ENCODE data around the gene NT5M.

The NT5M gene

DNA sequence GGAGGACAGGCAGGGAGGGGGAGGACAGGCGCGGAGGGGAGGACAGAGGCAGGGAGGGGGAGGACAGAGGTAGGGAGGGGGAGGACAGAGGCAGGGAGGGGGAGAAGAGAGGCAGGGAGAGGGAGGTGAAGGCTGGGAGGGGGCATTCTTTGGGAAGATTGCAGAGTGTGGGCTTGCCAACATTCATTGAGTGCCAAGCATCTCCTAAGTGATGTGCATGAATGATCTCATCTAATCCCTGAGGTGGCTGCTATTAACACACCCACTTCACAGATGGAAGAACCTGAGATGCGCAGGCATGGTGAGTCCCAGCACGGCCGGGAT is 58.3 kb downstream of the NT5M start:
- Histone ChIP-seq H3K4me1 (ENCODE audit: control insufficient read depth in 5 of 5, insufficient read depth in 5 of 5, low read length in 5 of 5) (peaks cover 8 to 35% (median 27%) of the 10 kb centered on the region in 5 donors), H3K4me3 (ENCODE audit: low read depth in 1 of 5, low read length in 5 of 5) (no peak overlapping the region), H3K9me3 (ENCODE audit: control insufficient read depth in 5 of 5, low read length in 5 of 5) (peaks cover 0 to 8% (median 5%) of the 10 kb centered on the region in 5 donors), H3K36me3 (ENCODE audit: control insufficient read depth in 5 of 5, insufficient read depth in 5 of 5, low read length in 5 of 5) (no peaks in the 10 kb centered on the region), H3K27ac (ENCODE audit: low read depth, low read length) (no peak overlapping the region), H3K27me3 (ENCODE audit: control insufficient read depth in 5 of 5, insufficient read depth in 4 of 5, low read length in 5 of 5) (no peaks in the 10 kb centered on the region), H3K9ac (ENCODE audit: low read length in 5 of 5) (no peak overlapping the region)

- peaks cover 8 to 40% (median 27%) of the 10 kb centered on the region in 5 donors for H3K4me1 ChIP-seq (ENCODE audit: control insufficient read depth in 5 of 5, insufficient read depth in 5 of 5, low read length in 5 of 5)
- H3K27ac ChIP-seq (ENCODE audit: low read depth, low read length) = no peak overlapping the region
- H3K27me3 ChIP-seq (ENCODE audit: control insufficient read depth in 5 of 5, insufficient read depth in 4 of 5, low read length in 5 of 5) = no peaks in the 10 kb centered on the region
- H3K9me3 ChIP-seq (ENCODE audit: control insufficient read depth in 5 of 5, low read length in 5 of 5) = peaks cover 0 to 8% (median 5%) of the 10 kb centered on the region in 5 donors
- H3K9ac ChIP-seq (ENCODE audit: low read length in 5 of 5) = no peak overlapping the region
- no peak overlapping the region for H3K4me3 ChIP-seq (ENCODE audit: low read depth in 1 of 5, low read length in 5 of 5)
- H3K36me3 ChIP-seq (ENCODE audit: control insufficient read depth in 5 of 5, insufficient read depth in 5 of 5, low read length in 5 of 5) = no peaks in the 10 kb centered on the region
Observed at GRCh38 chr17:17361867-17362539, 58.8 kb downstream of the NT5M start.

DNA sequence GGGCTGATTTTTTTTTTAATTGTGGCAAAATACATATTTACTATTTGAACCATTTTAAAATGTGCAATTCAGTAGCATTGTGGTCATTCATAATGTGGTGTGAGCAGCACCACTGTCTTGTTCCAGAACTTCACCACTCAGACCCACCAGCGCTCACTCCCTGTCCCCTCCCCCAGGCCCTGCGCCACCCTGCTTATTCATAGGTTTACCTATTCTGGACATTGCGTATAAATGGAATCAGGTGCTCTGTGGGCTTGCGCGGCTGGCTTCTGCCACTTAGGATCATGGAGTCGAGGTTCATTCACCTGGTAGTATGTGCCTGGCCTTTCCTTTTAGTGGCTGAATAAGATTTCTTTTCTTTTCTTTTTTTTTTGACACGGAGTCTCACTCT is 59.4 kb downstream of the NT5M start:
- Histone ChIP-seq H3K4me1 (ENCODE audit: control insufficient read depth in 5 of 5, insufficient read depth in 5 of 5, low read length in 5 of 5) (peaks cover 8 to 45% (median 29%) of the 10 kb centered on the region in 5 donors), H3K27me3 (ENCODE audit: control insufficient read depth in 5 of 5, insufficient read depth in 4 of 5, low read length in 5 of 5) (no peaks in the 10 kb centered on the region)

DNA sequence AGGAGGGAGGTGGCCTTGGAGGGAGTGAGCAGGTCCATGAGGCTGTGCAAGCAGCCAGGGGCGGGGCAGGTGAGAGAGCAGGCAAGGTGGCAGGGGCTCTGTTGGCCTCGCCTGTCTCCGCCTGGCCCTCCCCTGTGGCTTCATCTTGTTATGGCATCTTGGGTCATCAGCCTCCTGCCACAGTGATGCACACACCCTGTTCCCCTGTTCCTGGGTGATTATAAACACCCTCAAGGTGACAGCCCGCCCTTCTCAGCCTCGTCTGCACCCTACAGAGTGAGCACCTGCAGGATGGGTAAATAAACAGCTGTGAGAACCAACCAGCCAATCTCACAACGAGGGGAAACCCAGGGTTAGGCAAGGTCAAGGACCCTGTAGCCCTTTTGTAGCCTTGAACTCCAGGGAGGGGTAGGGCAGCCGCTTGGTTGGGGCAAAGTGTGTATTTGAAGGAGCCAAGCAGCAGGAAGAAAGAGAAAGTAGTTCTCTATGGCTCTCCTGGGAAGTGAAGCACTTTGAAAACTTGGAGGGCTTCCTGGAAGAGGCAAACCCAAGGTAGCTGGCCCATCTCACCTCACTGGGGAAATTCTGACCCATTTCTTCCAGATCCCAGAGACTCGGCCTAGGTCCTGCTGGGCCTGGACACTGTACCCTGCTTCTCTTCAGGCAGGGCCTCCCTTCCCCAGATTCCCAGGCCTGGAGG is 60.6 kb downstream of the NT5M start:
- H3K27ac ChIP-seq (ENCODE audit: low read depth, low read length) = peak overlapping the region; percentile 10
- H3K9ac ChIP-seq (ENCODE audit: low read length in 5 of 5) = peak overlapping the region in 2 of 5 donors; percentile 39 to 49

More for the DNA sequence above, 59.4 kb downstream of the NT5M start:
- Histone ChIP-seq H3K36me3 (ENCODE audit: control insufficient read depth in 5 of 5, insufficient read depth in 5 of 5, low read length in 5 of 5) (no peaks in the 10 kb centered on the region), H3K9me3 (ENCODE audit: control insufficient read depth in 5 of 5, low read length in 5 of 5) (peaks cover 0 to 8% (median 5%) of the 10 kb centered on the region in 5 donors), H3K27ac (ENCODE audit: low read depth, low read length) (peak overlapping the region; percentile 6), H3K4me3 (ENCODE audit: low read depth in 1 of 5, low read length in 5 of 5) (no peak overlapping the region), H3K9ac (ENCODE audit: low read length in 5 of 5) (no peak overlapping the region)

GRCh38 chr17:17364338-17364667 is 61.1 kb downstream of the NT5M start:
- Histone ChIP-seq H3K9ac (ENCODE audit: low read length in 5 of 5) (peak overlapping the region in 2 of 5 donors; percentile 39 to 49), H3K4me3 (ENCODE audit: low read depth in 1 of 5, low read length in 5 of 5) (peak overlapping the region in 3 of 5 donors; percentile 11 to 24 (median 17)), H3K9me3 (ENCODE audit: control insufficient read depth in 5 of 5, low read length in 5 of 5) (peaks cover 0 to 7% (median 4%) of the 10 kb centered on the region in 5 donors), H3K4me1 (ENCODE audit: control insufficient read depth in 5 of 5, insufficient read depth in 5 of 5, low read length in 5 of 5) (peaks cover 6 to 43% (median 26%) of the 10 kb centered on the region in 5 donors), H3K27me3 (ENCODE audit: control insufficient read depth in 5 of 5, insufficient read depth in 4 of 5, low read length in 5 of 5) (no peaks in the 10 kb centered on the region), H3K27ac (ENCODE audit: low read depth, low read length) (peak overlapping the region; percentile 10), H3K36me3 (ENCODE audit: control insufficient read depth in 5 of 5, insufficient read depth in 5 of 5, low read length in 5 of 5) (no peaks in the 10 kb centered on the region)

More for the DNA sequence above, 60.6 kb downstream of the NT5M start:
- Histone ChIP-seq H3K4me3 (ENCODE audit: low read depth in 1 of 5, low read length in 5 of 5) (peak overlapping the region in 3 of 5 donors; percentile 11 to 24 (median 17)), H3K4me1 (ENCODE audit: control insufficient read depth in 5 of 5, insufficient read depth in 5 of 5, low read length in 5 of 5) (peaks cover 6 to 43% (median 26%) of the 10 kb centered on the region in 5 donors), H3K27me3 (ENCODE audit: control insufficient read depth in 5 of 5, insufficient read depth in 4 of 5, low read length in 5 of 5) (no peaks in the 10 kb centered on the region), H3K9me3 (ENCODE audit: control insufficient read depth in 5 of 5, low read length in 5 of 5) (peaks cover 0 to 8% (median 5%) of the 10 kb centered on the region in 5 donors), H3K36me3 (ENCODE audit: control insufficient read depth in 5 of 5, insufficient read depth in 5 of 5, low read length in 5 of 5) (no peaks in the 10 kb centered on the region)

GRCh38 chr17:17365476-17366110 is 62.4 kb downstream of the NT5M start:
- no peak overlapping the region for H3K9ac ChIP-seq (ENCODE audit: low read length in 5 of 5)
- peaks cover 6 to 43% (median 26%) of the 10 kb centered on the region in 5 donors for H3K4me1 ChIP-seq (ENCODE audit: control insufficient read depth in 5 of 5, insufficient read depth in 5 of 5, low read length in 5 of 5)
- H3K4me3 ChIP-seq (ENCODE audit: low read depth in 1 of 5, low read length in 5 of 5) = no peak overlapping the region
- no peaks in the 10 kb centered on the region for H3K27me3 ChIP-seq (ENCODE audit: control insufficient read depth in 5 of 5, insufficient read depth in 4 of 5, low read length in 5 of 5)
- H3K9me3 ChIP-seq (ENCODE audit: control insufficient read depth in 5 of 5, low read length in 5 of 5) = peaks cover 0 to 5% (median 0%) of the 10 kb centered on the region in 5 donors
- no peaks in the 10 kb centered on the region for H3K36me3 ChIP-seq (ENCODE audit: control insufficient read depth in 5 of 5, insufficient read depth in 5 of 5, low read length in 5 of 5)
- no peak overlapping the region for H3K27ac ChIP-seq (ENCODE audit: low read depth, low read length)

DNA sequence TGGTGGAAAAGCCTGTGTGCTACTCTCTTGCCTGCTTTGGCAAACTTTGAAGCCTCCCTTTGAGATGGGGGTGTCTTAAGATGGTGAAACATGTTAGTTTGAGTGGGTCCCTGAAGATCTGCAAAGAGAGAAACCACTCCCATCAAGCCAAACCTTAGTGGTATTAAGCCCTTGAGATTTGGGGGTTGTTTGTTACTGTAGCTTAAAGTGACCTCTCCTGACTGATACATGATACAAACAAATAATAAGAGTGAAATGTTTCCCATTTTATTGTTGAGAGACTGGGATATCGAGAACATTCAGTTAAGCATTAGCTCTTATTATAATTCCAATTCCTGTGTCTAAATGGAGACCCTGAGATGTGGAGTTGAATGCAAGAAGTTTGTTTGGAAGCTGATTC is 63.1 kb downstream of the NT5M start:
- H3K9me3 ChIP-seq (ENCODE audit: control insufficient read depth in 5 of 5, low read length in 5 of 5) = peaks cover 0 to 4% (median 0%) of the 10 kb centered on the region in 5 donors
- peaks cover 6 to 43% (median 26%) of the 10 kb centered on the region in 5 donors for H3K4me1 ChIP-seq (ENCODE audit: control insufficient read depth in 5 of 5, insufficient read depth in 5 of 5, low read length in 5 of 5)
- H3K27ac ChIP-seq (ENCODE audit: low read depth, low read length) = no peak overlapping the region
- H3K36me3 ChIP-seq (ENCODE audit: control insufficient read depth in 5 of 5, insufficient read depth in 5 of 5, low read length in 5 of 5) = no peaks in the 10 kb centered on the region
- H3K27me3 ChIP-seq (ENCODE audit: control insufficient read depth in 5 of 5, insufficient read depth in 4 of 5, low read length in 5 of 5) = no peaks in the 10 kb centered on the region
- no peak overlapping the region for H3K4me3 ChIP-seq (ENCODE audit: low read depth in 1 of 5, low read length in 5 of 5)
- H3K9ac ChIP-seq (ENCODE audit: low read length in 5 of 5) = no peak overlapping the region

DNA sequence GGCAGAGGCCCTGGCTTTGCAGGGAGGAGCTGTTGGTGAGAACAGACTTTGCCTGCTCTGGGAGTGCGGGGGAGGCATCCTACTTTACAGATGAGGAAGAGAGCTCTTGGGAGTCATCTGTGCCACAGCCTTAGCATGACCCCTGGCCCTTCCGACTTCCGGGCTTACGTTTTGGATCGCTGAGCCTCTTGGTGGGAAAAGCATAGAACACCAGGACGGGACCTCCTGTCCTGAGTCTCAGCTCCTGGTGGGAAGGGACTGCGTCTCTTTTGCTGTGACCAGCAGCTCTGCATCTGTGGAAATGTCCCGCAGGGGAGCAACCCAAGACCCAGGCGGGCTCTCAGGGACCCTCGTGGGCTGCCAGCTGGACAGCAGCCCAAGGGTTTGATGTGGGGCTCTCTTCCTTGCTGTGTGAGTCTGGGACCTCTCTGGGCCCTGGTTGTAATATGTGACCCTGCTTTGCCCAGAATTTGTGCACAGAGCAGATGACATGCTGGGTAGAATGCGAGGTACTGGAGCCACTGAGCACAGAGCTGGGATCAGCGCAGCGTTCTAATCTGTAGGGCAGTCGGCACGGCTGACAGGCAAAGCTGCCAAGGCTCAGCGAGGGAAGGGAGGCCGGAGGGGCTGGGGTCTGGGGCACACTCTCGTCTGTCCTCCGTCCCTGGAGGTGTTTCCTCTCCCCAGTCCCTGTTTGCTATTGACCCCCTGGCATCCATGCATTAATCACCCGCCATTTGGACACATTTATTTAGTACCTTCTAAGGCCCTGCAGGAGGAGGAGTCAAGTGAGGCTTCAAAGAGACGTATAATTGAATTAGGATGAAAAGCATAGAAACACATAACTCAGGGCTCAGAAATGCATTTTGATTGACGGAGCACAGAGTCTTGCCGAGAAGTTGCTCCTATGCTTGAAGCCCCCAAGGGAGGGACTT is 64.0 kb downstream of the NT5M start:
- Histone ChIP-seq H3K9ac (ENCODE audit: low read length in 5 of 5) (peak overlapping the region in 1 of 5 donors; percentile 6), H3K36me3 (ENCODE audit: control insufficient read depth in 5 of 5, insufficient read depth in 5 of 5, low read length in 5 of 5) (no peaks in the 10 kb centered on the region), H3K9me3 (ENCODE audit: control insufficient read depth in 5 of 5, low read length in 5 of 5) (peaks cover 0 to 4% (median 0%) of the 10 kb centered on the region in 5 donors), H3K27ac (ENCODE audit: low read depth, low read length) (no peak overlapping the region), H3K27me3 (ENCODE audit: control insufficient read depth in 5 of 5, insufficient read depth in 4 of 5, low read length in 5 of 5) (no peaks in the 10 kb centered on the region), H3K4me3 (ENCODE audit: low read depth in 1 of 5, low read length in 5 of 5) (no peak overlapping the region), H3K4me1 (ENCODE audit: control insufficient read depth in 5 of 5, insufficient read depth in 5 of 5, low read length in 5 of 5) (peaks cover 2 to 36% (median 20%) of the 10 kb centered on the region in 5 donors)

DNA sequence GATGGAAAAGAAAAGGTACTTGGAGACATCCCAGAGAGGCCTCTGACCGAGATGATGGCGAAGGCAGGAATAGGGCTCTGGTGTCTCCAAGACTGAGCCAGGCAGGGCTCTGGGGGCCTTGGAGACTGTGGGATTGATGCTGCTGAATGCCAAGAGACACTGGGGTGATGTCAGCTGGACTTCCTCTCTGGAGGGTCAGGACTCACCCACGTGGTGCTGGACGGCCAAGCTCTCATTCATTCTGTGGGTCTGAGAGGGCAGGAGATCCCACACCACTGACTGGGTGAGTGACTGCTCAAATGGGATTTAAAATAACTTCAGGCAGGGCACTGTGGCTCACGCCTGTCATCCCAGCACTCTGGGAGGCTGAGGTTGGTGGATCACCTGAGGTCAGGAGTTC is 64.8 kb downstream of the NT5M start:
- H3K27me3 ChIP-seq (ENCODE audit: control insufficient read depth in 5 of 5, insufficient read depth in 4 of 5, low read length in 5 of 5) = no peaks in the 10 kb centered on the region
- H3K4me1 ChIP-seq (ENCODE audit: control insufficient read depth in 5 of 5, insufficient read depth in 5 of 5, low read length in 5 of 5) = peaks cover 2 to 30% (median 15%) of the 10 kb centered on the region in 5 donors
- H3K36me3 ChIP-seq (ENCODE audit: control insufficient read depth in 5 of 5, insufficient read depth in 5 of 5, low read length in 5 of 5) = no peaks in the 10 kb centered on the region
- peaks cover 0 to 4% (median 0%) of the 10 kb centered on the region in 5 donors for H3K9me3 ChIP-seq (ENCODE audit: control insufficient read depth in 5 of 5, low read length in 5 of 5)
- H3K9ac ChIP-seq (ENCODE audit: low read length in 5 of 5) = no peak overlapping the region
- no peak overlapping the region for H3K27ac ChIP-seq (ENCODE audit: low read depth, low read length)
- H3K4me3 ChIP-seq (ENCODE audit: low read depth in 1 of 5, low read length in 5 of 5) = no peak overlapping the region
